ENCODE data around the gene MRPS5.

MRPS5 gene

DNA sequence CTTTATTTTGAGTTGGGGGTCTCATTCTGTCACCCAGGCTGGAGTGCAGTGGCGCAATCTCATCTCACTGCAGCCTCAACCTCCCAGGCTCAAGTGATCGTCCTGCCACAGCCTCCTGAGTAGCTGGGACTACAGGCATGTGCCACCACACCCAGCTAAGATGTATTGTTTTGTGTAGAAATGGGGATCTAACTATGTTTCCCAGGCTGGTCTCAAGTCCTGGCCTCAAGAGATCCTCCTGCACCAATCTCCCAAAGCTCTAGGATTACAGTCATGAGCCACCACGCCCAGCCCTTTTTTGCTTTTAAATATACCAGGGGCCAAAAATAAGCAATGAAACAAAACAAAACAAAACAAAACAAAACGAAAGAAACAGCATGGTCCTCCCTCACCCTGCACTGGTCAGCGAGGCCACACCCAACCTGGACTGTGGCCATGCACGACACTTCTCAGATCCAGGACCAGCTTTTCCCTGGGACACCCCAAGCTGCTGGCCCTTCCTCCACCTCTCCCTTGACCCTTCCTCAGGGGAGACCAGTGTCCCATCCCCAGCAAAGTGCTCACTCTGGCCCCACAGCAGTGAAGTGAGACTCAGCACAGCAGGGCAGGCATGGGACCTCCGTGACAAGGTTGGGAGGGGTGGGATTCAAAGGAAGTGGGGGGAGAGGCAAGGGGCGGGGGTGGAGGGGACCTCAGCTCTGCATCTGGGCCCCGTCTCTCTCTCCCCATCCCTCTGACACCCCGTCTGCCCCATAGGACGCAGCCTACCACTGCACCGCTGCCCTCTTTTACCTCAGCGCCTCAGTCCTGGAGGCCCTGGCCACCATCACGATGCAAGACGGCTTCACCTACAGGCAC is 72.6 kb downstream of the MRPS5 start:
- H3K27ac ChIP-seq = no peak overlapping the region
- no peak for TF ChIP-seq ZFX (IDR thresholded peaks at IDR 0.05)
- TF ChIP-seq, protein P1, sequence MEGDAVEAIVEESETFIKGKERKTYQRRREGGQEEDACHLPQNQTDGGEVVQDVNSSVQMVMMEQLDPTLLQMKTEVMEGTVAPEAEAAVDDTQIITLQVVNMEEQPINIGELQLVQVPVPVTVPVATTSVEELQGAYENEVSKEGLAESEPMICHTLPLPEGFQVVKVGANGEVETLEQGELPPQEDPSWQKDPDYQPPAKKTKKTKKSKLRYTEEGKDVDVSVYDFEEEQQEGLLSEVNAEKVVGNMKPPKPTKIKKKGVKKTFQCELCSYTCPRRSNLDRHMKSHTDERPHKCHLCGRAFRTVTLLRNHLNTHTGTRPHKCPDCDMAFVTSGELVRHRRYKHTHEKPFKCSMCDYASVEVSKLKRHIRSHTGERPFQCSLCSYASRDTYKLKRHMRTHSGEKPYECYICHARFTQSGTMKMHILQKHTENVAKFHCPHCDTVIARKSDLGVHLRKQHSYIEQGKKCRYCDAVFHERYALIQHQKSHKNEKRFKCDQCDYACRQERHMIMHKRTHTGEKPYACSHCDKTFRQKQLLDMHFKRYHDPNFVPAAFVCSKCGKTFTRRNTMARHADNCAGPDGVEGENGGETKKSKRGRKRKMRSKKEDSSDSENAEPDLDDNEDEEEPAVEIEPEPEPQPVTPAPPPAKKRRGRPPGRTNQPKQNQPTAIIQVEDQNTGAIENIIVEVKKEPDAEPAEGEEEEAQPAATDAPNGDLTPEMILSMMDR (conservative IDR thresholded peaks at IDR 0.05) = no peak

DNA sequence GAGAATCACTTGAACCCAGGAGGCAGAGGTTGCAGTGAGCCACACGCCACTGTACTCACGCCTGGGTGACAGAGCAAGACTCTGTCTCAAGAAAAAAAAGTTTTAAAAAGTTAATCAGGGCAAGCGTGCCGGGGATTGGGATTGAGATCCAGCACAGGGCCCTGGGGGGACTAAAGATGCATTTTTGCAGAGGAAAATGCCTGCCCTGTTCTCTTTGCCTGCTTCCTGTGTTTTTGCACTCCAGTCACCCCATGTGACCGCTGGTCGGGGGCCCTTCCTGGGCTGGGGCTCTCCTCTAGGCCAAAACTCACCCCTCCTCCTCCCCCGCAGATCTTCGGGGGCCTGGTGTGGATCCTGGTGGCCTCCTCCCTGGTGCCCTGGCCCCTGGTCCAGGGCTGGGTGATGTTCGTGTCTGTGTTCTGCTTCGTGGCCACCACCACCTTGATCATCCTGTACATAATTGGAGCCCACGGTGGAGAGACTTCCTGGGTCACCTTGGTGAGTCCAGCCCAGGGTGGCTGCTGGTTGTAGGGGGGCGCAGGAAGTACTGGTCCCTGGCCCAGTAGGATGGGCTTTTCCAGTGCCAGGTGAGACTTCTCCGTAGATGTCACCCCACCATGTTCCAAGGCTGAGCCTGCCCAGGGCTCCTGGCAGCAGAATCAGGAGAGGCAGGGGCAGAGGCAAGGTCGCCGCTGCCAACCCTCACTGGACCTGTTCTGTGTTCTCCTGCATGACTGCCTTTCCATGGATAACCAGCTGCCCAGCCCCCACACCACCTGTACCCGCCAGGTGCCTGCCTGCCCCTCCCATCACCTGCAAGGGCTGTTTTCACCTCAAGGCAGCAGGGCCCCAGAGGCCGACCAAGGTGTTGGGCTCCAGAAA is 73.7 kb downstream of the MRPS5 start:
- H3K27ac ChIP-seq = no peak overlapping the region
- TF ChIP-seq ZFX (IDR thresholded peaks at IDR 0.05) = no peak

DNA sequence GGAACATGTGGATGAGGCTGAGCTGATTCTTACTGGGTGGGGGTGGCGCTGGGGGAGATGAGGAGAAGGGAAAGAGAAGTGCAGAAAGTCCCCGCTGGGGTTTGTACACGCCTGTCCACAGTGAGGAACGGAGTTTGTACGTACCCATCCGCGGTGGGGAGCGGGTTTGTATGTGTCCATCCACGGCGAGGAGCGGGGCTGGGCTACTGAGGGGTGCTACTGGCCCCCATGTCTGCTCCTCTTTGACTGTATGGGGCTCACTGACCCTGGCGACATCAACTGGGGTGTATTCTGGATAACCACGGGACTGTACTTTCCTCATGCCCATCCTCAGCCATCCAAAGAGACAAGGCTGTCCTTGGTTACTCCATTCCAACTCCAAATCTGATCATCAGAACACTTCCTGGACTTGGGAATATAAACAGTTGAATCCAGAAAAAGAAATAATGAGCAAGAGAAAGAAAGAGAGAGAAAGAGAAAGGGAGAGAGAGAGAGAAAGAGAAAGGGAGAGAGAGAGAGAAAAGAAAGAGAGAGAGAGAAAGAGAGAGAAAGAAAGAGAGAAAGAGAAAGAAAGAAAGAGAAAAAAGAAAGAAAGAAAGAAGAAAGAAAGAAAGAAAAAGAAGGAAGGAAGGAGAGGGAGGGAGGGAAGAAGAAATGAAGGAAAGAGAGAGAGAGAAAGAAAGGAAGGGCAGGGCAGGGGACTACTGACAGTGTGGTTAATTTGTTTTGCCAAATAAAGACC is 75.1 kb downstream of the MRPS5 start:
- TF ChIP-seq, protein P1 (conservative IDR thresholded peaks at IDR 0.05) = no peak
- no peak for TF ChIP-seq ZFX (IDR thresholded peaks at IDR 0.05)
- H3K27ac ChIP-seq = no peak overlapping the region

DNA sequence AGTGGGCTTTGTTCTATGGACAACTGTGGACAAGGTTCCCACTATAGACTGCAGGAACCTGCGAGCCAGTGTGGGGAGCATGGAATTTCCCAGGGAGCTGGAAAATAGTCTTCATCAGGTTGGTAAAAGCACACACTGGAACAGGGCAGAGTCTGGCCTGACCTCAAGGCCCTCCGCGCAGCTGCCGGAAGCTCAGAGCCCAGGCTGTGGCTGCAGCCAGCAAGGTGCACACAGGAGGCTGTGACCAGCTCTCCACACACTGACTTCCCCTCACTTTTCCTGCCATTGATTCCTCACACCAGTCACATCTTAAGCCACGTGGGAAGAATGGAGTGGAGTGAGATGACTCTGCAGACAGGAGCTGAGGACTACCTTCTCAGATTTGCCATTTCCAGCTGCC is 77.0 kb downstream of the MRPS5 start:
- no peak overlapping the region for H3K27ac ChIP-seq
- TF ChIP-seq ZFX (IDR thresholded peaks at IDR 0.05) = no peak
- TF ChIP-seq, protein P1 (conservative IDR thresholded peaks at IDR 0.05) = no peak

DNA sequence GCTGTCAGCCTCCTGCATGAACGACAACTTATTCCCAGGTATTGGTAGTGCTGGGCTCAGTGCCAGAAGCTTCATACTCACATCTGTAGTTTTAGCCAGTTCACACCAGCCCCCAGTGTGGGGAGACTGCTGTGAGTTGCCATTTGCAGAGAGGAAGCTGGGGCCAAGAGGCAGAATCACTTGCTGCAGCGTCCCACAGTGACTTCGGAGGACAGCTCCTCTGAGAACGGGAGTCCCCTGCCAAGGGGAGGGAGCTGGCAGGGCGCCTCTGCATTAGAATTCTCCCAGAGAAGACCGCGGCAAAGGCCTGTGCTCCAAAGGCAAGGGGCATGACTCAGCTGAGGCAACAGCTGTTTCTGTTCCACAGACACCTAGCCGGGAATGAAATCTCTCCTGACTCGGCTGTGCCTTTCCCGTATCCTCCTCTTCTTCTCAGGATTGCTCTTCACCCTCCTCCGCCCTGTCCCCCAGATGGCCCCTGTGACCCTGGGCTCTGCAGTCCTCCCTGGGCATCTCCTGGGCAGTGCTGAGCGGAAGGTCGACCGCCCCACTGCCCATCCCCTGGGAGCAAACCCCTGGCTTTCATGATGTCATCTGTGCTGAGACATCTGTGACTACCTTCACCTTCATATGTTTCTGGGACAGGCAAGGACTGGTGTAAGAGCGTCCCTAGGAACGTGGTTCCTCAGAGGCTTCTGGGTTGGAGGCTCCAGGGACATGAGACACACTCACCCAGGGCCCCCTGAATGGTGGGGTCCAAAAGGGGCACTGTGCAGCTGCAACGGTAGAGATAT is 78.1 kb downstream of the MRPS5 start:
- no peak overlapping the region for H3K27ac ChIP-seq
- no peak for TF ChIP-seq ZFX (IDR thresholded peaks at IDR 0.05)
- TF ChIP-seq, protein P1 (conservative IDR thresholded peaks at IDR 0.05) = no peak

DNA sequence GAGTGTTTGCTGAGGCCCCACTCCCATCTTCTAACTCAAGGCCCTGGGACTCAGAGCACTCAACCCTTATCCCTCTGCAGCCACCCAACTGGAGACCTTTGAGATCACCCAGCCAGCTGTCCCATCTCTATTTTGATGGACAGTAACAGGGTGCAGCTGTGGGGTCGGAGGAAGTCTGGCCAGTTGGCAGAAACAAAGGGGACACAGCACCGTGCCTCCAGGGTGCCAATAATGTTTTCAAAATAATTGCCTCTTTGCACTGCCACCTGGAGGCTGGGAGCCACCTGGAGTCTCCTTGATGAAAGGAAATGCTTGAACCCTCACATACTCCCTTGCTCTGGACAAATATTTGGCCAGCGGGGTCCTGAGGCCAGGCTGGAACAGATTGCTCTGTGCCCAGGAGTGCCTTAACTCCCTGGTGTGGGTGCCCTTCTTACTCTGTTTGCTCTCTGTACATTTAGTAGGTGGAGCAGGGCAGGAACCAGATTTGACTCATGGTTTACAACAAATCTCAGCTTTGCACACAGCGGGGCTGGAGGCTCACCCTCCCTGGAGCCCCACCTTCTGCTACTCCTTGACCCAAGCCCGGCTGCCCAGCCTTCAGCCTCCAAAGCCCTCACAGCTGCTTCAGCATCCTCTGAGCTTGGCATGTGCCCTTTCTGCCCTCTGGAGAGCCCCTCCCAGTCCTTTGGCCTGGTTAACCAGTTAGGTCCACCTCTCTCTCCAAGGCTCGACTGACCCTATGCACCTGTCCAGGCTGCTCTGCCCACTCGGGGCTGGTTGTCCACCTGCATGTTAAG is 78.9 kb downstream of the MRPS5 start:
- TF ChIP-seq, protein P1 (conservative IDR thresholded peaks at IDR 0.05) = no peak
- no peak for TF ChIP-seq ZFX (IDR thresholded peaks at IDR 0.05)
- no peak overlapping the region for H3K27ac ChIP-seq

Measured in C4-2B (cell line).